Endothelial cell of hepatic sinusoid (primary cell): ENCODE results near the gene CADM2.

Experiments used
- in situ Hi-C: cut with HindIII; loops from 2 replicates; pipeline ENCODE4 v1.10.0; 2017; ENCODE audit warnings: low sequenced_read_pairs

Gene CADM2

DNA sequence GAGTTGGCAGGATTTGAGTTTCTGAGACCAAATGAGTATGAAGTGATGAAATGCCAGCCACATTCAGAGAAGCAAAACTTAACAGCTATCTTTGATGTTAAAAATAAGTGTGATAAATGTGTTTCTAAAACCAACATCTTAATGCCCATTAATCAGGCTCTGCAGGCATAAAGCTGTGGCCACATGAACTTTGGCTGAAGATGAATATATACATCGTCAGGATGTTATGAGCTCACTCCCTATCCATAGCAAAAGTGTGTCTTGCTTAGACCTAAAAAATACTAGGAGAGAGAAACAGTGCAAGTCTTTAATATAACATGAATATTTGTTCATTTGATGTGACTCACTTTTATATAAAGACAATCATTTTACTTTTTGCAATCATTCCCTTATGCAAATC is 218.0 kb downstream of the CADM2 start:
- in situ Hi-C loops: no loop called here

DNA sequence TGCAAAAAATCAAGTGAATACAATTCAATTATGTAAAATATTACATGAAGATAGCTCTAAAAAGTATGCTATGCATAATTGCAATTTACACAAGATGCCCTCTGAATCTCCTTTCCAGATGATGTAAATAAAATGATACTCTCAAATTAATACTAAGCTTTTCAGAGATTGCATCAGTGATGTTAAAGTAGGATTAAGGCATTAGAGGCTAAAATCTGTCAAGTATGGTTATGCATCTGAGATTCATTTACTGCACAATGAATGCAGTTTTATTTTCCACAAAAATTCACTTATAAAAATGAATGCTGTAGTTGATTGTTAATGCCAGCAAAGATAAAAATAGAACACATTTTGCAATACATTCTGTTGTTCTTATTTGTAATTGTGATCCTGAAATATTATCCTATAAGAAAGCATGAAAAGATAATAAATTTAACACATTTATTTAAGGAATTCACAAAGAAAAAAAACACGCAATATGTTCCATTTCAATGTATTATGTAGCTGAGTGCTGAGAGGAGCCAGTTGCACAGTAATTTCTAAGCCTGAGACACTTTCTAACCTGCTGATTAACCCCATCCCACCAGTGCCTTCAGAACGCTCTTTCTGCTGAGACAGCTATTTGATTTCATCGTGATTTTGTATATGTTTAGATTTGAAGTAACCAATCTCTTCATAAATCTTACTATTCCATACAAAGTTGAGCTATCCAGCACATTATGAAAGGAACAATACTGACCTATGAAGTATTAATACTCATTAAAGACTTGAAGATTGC is 224.4 kb downstream of the CADM2 start:
- in situ Hi-C loops: no loop called here

DNA sequence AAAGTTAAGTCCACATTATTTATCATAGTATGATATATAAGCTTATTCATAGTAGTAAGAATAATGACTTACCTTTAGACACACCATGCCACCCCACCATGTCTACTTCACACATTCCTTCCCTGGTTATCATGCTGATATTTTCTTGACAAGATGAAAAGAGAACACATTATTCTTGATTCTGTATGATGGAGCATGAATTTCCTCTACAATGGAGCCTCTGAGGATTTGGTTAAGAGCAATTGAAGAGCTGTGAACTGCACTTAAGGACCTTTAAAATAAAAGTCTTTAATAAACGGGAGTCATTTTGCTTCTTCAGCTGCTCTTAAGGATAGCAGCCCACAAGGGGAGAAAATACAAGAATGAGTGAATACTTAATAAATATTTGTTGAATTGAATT is 226.7 kb downstream of the CADM2 start:
- in situ Hi-C loops: no loop called here

DNA sequence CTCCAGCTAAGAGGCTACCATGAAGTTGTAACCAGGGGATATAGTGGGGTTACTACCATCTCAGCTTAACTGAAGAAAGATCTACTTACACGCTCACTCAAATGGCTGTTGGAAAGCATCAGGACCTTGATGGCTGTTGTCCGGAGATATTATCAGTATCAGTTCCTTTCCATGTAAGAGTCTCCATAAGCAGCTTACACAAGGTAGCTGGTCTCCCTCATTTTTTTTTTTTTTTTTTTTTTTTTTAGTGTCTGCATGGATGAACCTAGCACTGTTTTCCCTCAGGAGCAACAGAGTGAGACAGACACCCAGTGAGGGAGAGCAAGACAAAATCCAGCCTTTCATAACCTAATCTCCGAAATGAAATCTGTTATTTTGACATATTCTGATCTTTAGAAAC is 230.9 kb downstream of the CADM2 start:
- in situ Hi-C loops: no loop called here

DNA sequence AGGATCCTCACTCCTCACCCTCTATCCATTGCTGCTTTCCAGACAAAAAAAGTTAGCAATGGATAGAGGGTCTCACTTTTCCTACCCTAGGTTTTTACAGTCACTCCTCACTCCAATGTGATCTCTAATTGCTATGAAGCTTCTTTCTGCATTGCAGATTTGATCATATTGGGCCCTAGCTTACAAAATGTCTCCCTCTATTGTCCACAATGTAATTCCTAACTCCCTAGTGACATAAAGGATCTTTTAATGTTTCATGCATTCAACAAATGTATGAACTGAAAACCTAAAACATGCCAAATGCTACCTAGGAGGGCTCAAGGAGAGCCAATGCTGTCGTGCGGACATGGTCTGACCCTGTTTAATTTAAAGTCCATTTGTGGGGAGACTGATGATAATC is 234.8 kb downstream of the CADM2 start:
- in situ Hi-C loops: no loop called here

DNA sequence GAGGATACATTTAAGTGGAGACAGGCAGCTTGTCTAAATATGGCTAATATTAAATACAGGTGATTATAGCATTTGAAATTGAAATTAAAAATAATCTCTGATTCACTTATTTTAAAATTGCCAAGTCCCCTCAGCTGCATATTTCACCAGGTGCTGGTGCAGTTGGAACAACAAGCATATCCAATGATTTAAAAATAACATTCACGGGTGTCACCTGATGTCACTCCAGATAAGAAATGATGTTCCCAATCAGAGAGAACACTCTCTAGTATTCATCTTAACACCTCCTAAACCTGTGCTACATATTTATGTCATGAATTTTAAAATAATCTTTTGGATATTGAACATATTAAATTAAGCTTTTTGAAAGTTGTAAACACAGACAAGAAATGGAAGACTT is 249.9 kb downstream of the CADM2 start:
- in situ Hi-C loops: no loop called here

DNA sequence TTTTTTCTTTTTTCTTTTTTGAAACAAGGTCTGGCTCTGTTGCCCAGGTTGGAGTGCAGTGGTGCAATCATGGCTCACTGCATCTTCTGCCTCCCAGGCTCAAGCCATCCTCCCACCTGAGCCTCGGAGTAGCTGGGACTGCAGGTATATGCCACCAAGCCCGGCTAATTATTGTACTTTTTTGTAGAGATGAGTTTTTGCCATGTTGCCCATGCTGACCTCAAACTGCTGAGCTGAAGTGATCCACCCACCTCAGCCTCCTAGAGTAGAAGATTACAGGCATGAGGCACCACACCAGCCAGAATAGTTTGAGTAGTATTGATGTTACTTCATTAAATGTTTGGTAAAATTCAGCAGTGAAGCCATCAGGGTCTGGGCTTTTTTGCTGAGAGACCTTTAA is 251.8 kb downstream of the CADM2 start:
- in situ Hi-C loops: no loop called here

DNA sequence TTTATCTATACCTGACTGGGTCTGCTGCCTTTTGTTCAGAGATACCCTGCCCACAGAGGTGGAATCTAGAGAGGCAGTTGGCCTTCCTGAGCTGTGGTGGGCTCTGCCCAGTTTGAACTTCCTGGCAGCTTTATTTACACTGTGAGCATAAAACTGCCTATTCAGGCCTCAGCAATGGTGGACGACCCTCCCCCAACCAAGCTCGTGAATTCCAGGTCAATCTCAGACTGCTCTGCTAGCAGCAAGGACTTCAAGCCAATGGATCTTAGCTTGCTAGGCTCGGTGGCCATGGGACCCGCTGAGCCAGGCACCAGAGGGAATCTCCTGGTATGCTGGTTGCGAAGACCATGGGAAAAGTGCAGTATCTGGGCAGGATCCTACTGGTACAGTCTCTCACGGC is 270.2 kb downstream of the CADM2 start:
- in situ Hi-C loops: no loop called here

DNA sequence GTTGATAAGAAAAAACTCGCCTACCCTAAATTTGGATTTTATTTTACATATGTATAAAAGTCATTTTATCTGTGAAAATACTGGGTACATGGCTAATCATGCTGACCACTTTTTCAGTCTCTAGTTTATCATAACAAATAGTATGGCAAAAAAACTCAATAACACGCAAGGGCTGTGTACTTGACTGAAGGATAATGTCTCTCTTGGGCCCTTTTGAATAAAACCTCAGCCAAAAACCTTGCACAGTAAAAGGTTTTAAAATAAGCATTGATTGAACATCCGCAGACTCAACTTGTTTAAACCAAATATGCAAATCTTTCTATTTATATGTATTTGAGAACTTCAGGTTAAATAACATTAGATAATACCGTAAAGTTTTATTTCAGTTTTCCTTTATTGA is 285.3 kb downstream of the CADM2 start:
- in situ Hi-C loops: no loop called here

DNA sequence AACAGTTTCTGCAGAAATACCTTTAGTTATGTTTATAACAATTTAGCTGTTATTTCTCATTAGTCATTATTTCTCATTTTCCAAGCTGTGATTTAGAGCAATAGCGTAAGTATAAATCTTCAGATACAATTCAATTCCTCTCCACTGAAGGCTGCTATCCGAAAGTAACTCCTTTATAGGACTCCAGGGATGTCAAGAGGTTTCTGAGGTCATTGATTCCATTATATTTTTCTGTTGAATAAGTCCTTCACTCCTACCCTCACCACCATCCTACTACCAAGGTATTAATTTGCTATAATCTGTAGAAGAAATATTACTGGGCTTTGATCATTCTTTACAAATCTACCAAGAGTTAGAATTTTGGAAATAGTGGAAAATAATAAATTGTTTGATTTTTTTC is 285.7 kb downstream of the CADM2 start:
- in situ Hi-C loops: no loop called here

DNA sequence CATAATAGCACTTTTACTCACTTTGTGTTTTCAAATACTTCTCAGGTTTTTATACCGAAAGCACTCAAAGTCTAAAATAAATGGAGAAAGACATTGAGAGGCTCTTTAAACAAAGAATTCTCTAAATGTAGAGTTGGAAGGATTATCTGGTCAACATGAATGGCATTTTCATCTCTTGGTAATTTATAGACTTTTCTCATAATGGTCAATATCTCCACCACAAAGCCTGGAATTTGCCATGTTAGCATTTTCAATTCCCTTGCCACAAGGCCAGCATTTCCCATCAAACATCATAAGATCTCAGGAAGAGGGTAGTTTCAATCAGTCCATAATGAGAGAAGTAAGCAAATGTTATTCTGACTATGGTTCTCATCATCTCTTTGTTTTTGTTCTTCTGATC is 293.0 kb downstream of the CADM2 start:
- in situ Hi-C loops: no loop called here

DNA sequence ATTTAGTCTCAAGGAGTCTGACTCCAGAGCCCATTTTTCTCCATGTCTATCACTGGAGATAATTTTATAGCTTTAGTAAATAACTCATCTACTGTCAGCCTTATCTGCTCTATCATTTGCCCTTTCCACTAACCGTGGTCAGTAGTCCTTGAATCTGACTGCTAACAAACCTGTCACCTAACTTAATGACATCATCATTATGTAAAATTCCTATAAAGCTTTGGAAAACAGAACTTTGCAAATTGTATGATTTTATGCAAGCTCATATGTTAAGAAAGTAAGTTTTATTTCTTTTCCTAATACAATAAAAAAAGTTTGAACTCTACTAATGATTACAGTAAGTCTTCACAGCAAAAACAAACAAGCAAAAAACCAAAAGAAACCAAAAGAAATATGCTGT is 293.9 kb downstream of the CADM2 start:
- in situ Hi-C loops: no loop called here

DNA sequence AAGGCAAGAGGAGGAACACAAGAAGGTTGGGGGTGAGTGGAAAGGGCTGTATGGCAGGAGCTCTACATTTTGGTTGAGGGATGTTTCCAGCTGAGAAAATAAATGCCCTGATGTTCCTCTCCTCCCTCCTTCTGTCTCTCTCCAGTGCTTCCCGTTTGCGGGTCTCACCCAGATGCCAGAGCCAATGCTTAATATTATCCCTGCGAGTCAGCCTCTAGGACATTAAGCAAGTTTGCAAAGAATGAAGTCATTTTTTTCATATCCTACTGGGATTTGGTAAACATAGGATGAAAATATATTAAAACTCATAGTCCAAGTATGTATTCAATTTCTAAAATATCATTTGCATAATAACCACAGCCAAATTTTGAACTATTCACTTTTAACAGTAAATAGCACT is 295.9 kb downstream of the CADM2 start:
- in situ Hi-C loops: no loop called here

DNA sequence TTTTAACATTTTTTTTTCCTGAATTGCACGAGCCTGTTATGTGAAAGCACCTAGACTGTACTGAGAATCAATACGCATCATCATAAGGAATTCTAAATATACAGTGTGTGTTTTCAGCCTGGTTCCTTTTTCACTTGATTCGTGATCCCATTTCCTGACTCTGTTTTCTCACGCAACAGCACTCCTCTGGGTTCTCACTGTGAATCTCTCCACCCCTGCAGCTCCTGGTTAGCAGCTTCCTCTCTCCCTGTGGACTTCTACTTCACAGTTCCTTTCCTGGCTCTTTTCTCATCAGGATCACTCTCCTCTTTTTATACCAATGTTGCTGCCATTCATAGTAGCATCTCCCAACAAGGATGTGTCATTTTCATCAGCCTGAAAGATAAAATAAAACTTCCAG is 297.2 kb downstream of the CADM2 start:
- in situ Hi-C loops: no loop called here

DNA sequence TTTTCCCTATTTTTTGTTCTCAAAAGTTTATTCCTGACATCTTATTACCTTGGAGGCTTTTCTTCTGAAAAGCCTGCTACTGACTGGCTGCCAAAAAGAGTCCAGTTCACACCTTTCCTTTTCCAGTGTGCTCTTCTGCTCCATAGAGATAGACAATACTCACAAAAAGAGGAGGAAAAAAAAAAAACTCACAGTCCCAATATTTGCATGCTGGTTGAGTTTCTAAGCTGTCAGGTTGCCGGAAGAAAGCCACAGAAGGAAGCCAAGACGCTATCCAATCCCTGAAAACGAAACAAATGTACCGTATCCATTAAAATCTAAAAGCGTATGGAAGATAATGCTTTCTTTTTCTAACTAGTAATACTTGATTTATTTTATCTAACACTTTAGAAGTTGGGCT is 299.5 kb downstream of the CADM2 start:
- in situ Hi-C loops: no loop called here

DNA sequence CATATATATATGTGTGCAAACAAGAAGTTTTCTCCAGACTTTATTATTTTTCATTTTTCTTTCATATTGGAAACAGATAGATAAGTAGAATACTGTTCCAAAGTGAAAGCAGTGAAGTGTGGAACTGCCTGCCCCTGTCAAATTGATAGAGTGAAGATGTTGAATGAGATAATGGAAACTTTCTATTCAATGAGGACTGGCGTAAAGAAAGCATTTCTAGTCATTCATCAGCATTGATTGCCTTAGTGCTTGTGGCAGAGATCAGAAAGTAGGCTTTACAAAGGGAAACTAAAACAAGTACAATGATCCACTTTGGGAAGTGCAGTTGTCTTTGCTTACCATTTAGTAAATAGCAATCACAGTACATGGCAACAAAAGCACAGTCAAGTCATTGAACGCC is 300.0 kb downstream of the CADM2 start:
- in situ Hi-C loops: no loop called here

DNA sequence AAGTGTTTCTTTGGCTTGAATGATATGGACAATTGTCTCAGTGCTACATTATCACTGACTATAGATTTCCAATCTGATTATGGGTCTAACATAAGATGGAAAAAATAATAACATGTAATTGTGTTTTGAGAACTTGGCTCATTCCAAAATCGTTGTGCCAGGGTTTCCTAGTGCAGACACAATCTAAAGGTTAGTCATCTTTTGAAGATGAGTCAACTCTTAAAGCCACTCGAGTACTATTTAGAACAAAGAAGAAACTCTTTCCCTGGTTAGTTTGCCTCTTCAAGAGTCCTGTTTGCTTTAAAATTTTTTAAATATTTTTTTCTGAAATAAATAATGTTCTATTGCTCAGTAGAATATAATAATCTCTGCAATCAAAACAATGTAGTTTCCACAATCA is 301.0 kb downstream of the CADM2 start:
- in situ Hi-C loops: no loop called here

DNA sequence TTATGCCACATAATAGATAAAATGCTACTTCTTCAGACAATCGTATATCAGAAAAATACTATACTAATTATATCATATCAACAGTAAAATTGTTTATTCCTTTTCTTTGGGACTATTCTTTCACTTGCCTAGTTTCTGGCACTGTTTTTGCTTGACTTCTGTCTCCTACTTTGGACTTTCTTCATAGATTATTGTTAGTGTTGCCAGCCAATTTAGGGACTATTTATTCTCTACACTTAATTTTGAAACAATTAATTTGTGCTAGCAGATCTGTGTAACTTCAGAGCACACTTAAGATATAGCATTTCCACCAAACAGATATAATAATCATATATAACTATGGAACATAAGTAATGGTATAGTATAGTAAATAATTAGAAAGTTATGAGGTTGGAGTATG is 305.6 kb downstream of the CADM2 start:
- in situ Hi-C loops: no loop called here

DNA sequence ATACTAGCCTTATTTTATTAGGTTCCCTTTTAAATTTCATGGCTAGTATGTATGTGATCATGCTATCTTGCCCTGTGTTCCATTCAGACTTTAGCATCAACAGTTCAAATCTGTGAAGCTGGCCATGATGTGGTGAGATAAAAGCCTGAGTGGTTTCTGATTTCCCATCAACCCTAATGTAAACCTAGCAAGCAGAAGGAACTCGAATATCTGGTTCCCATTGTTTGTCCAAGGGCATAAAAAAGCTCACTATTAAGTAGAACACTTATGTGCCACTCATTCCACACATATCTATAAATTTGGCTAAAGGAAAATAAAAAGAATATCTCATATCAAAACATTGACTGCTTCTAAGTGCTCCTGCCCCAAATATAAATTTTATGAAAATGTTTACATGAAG is 311.7 kb downstream of the CADM2 start:
- in situ Hi-C loops: no loop called here

DNA sequence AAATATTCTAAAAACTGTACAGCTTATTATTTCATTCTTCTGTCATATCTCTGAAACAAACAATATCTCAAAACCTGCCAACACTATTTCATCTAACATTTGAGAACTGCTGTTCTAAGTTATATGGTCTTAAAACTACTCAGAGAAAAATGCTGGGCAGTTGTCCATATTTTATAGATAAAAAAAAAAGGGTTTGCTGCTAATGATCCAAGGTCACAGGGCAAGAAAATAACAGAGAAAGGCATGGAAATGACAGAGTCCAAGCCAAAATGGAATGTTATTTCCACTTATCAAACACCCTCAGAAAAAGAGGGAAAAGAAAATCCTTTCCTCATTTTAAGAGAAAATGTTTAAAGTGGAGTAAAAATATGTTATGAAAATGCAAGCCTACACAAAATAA is 313.1 kb downstream of the CADM2 start:
- in situ Hi-C loops: no loop called here

DNA sequence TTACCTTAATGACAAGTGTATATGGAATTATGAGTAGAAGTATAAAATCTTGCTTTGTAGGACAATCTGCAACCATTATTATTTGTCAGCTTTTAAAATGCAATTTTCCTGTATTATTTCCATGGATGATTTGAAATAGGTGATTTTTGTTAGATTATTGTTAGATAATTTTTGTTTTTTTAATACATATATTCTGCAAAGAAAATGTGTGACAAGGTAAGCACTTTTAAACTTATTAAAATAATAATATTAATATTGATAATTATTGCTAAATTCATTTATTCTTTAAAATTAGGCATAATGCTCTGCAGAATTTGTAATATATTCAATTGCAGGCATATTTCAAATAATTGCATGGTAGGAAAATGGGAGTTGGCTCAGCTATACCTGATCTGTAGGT is 329.5 kb downstream of the CADM2 start:
- in situ Hi-C loops: no loop called here

DNA sequence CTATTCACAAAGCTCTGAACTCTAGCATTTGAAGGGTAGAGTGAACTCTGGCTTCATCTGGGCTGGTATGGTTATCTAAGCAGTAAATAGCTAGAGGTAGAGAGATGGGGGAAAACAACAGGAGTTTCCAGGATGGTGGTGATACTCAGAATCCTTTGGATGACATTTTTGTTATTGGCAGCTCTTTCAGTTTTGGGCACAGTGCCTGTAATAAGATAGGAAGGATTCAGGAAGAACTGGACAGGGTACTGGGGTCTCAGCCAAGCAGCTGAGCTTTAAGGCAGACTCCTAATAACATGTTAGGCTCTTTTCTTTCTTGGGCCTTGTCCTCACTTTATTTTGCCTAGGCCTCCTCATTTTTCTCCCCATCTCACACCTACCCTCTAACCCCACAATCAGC is 338.5 kb downstream of the CADM2 start:
- in situ Hi-C loops: no loop called here

DNA sequence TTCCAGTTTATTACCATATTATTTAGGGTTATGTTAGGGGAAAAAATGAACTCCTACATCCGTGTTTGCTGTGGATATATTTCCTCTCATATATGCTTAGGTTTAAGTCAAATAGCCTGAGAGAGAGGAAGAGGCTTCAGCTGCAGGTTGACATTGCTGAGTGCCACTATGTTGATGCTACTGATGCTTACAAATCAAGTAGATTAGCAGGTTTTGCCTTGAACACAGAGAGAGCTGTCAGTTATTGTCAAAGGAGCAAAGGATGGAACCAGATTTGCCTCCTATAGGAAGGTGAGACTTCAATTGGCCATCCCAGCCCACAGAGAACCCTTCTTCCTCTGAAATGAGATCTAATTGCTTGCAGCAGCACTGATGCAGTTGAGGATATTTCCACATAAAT is 339.2 kb downstream of the CADM2 start:
- in situ Hi-C loops: no loop called here
